PC-3 (cell line): ENCODE results near the gene CFAP45. TPM values are rescaled to one million over a fixed set of nuclear protein-coding genes. Genes with fewer than 3 reads are reported as not detected.

ENCODE experiments used
- ATAC-seq: fragments of 200-7000 bp; cut with Tn5 transposase; 2 replicates; pipeline ENCODE4 v1.9.1; 2020; ENCODE audit warnings: mild to moderate bottlenecking, moderate library complexity
- BruUV-seq: library from RNA; stranded (reverse); fragments of 400-500 nt; replicated peaks from 2 replicates; lab custom pipeline; 2021; lab: Mats Ljungman, UMichigan
- CTCF ChIA-PET: fragments of 300-600 bp; sonication (Branson Sonifier 250); formaldehyde crosslinking; loops from one replicate; lab custom pipeline; 2022; ENCODE audit warnings: antibody characterized with exemption; lab: Charles Lee
- POLR2A ChIA-PET: fragments of 300-600 bp; sonication (Branson Sonifier 250); formaldehyde crosslinking; loops from one replicate; lab custom pipeline; 2022; ENCODE audit warnings: antibody characterized with exemption; ENCODE audit not compliant: unreplicated experiment; lab: Charles Lee
- DNase-seq: peaks from one replicate; pipeline ENCODE4 v3.0.0-alpha.2; 2015
- H2AFZ ChIP-seq: fragments of 300-600 bp; sonication (generic); 2 replicates; pipeline ENCODE4 v1.6.0; 2016; ENCODE audit warnings: antibody characterized with exemption, low read length
- H3F3A ChIP-seq: fragments of 300-600 bp; sonication (generic); one replicate; pipeline ENCODE4 v1.6.0; 2017; ENCODE audit warnings: antibody characterized with exemption, low read length, control low read depth, mild to moderate bottlenecking; ENCODE audit not compliant: unreplicated experiment
- H3K27ac ChIP-seq: fragments of 300-600 bp; sonication (generic); 2 replicates; pipeline ENCODE4 v1.5.1; 2016; ENCODE audit warnings: mild to moderate bottlenecking, low read length
- H3K27me3 ChIP-seq: fragments of 300-600 bp; sonication (generic); 2 replicates; pipeline ENCODE4 v1.6.1; 2016; ENCODE audit warnings: low read length, mixed read lengths
- H3K36me3 ChIP-seq: fragments of 300-600 bp; sonication (generic); 2 replicates; pipeline ENCODE4 v1.6.1; 2016; ENCODE audit warnings: low read depth, mixed run types, low read length, mixed read lengths
- H3K4me1 ChIP-seq: fragments of 300-600 bp; sonication (generic); 2 replicates; pipeline ENCODE4 v1.5.1; 2016; ENCODE audit warnings: low read length; ENCODE audit not compliant: insufficient read depth
- H3K4me2 ChIP-seq: fragments of 300-600 bp; sonication (generic); 2 replicates; pipeline ENCODE4 v1.6.0; 2016; ENCODE audit warnings: low read length
- H3K4me3 ChIP-seq: fragments of 300-600 bp; sonication (generic); 2 replicates; pipeline ENCODE4 v1.5.1; 2016; ENCODE audit warnings: mild to moderate bottlenecking, low read length, mixed read lengths
- H3K79me2 ChIP-seq: fragments of 300-600 bp; sonication (generic); 2 replicates; pipeline ENCODE4 v1.6.1; 2017; ENCODE audit warnings: low read length, mixed read lengths
- H3K9ac ChIP-seq: fragments of 300-600 bp; sonication (generic); 2 replicates; pipeline ENCODE4 v1.6.0; 2016; ENCODE audit warnings: mild to moderate bottlenecking, low read length
- H3K9me2 ChIP-seq: fragments of 300-600 bp; sonication (generic); replicated peaks from 2 replicates; pipeline ENCODE4 v1.6.1; 2016; ENCODE audit warnings: mixed run types, low read length, mixed read lengths
- H3K9me3 ChIP-seq: fragments of 300-600 bp; sonication (generic); 2 replicates; pipeline ENCODE4 v1.6.1; 2016; ENCODE audit warnings: low read length, mixed read lengths
- H4K20me1 ChIP-seq: fragments of 300-600 bp; sonication (generic); 2 replicates; pipeline ENCODE4 v1.6.1; 2016; ENCODE audit warnings: low read length, mixed read lengths
- CTCF ChIP-seq: fragments of 300-600 bp; sonication (generic); conservative IDR thresholded peaks from 2 replicates; pipeline ENCODE4 v1.5.1; 2017; ENCODE audit warnings: antibody characterized with exemption, low read depth, mild to moderate bottlenecking, low read length
- EZH2 ChIP-seq: fragments of 300-600 bp; sonication (generic); IDR thresholded peaks from one replicate; pipeline ENCODE4 v1.6.1; 2017; ENCODE audit warnings: antibody characterized with exemption, mild to moderate bottlenecking, low read length; ENCODE audit not compliant: unreplicated experiment
- EZH2phosphoT487 ChIP-seq: fragments of 300-600 bp; sonication (generic); IDR thresholded peaks from 2 replicates; pipeline ENCODE4 v1.6.1; 2018; ENCODE audit warnings: mild to moderate bottlenecking, antibody characterized with exemption, low read length, borderline replicate concordance
- intact Hi-C: fragments of 100-400 bp; cut with micrococcal nuclease; formaldehyde crosslinking; loops from 2 replicates; pipeline ENCODE4 v1.9.0; 2023
- total RNA-seq: library from RNA; depleted of rRNA; stranded (reverse); fragments of >200 nt; gene quantifications from 2 replicates; pipeline ENCODE4 v1.2.3, GENCODE V29; 2014

CFAP45 gene
- total RNA-seq, 1 experiment from 2014 or later: 1.6 TPM

GRCh38 chr1:159929155-159930051 is 29.4 kb upstream of the CFAP45 start:
- Histone ChIP-seq H3K9ac (no peak overlapping the region), H3K4me1 (peaks cover 18% of the 10 kb centered on the region), H3K27ac (no peak overlapping the region), H3K9me2 (no peaks in the 10 kb centered on the region), H2AFZ (no peak overlapping the region), H3F3A (no peaks in the 10 kb centered on the region), H3K27me3 (no peaks in the 10 kb centered on the region), H3K4me2 (no peak overlapping the region), H3K9me3 (no peaks in the 10 kb centered on the region), H3K4me3 (no peak overlapping the region), H3K79me2 (peaks cover 16% of the 10 kb centered on the region), H4K20me1 (no peaks in the 10 kb centered on the region), H3K36me3 (no peaks in the 10 kb centered on the region; the same call in 1 of the 2 replicates)
- no peak for DNase-seq
- CTCF ChIA-PET: no interaction called here
- POLR2A ChIA-PET: no interaction called here
- intact Hi-C loops: no loop called here
- no peak for ATAC-seq
- no TSS peak for BruUV-seq
- TF ChIP-seq CTCF (no peak), EZH2 (no peak), EZH2phosphoT487 (no peak)

GRCh38 chr1:159928491-159929050 is 28.6 kb upstream of the CFAP45 start:
- TF ChIP-seq EZH2 (no peak), EZH2phosphoT487 (no peak)
- no TSS peak for BruUV-seq
- no peak for DNase-seq
- Histone ChIP-seq H3K4me1 (peaks cover 18% of the 10 kb centered on the region), H3K4me2 (no peak overlapping the region), H3K36me3 (peaks cover 7% of the 10 kb centered on the region), H3K9ac (no peak overlapping the region), H4K20me1 (peaks cover 8% of the 10 kb centered on the region), H2AFZ (no peak overlapping the region), H3K27ac (no peak overlapping the region), H3K79me2 (peaks cover 24% of the 10 kb centered on the region), H3K9me2 (no peaks in the 10 kb centered on the region), H3F3A (no peaks in the 10 kb centered on the region), H3K4me3 (no peak overlapping the region), H3K9me3 (no peaks in the 10 kb centered on the region), H3K27me3 (no peaks in the 10 kb centered on the region)
- ChIA-PET POLR2A (no interaction called here), CTCF (no interaction called here)
- intact Hi-C loops: no loop called here
- ATAC-seq: no peak

DNA sequence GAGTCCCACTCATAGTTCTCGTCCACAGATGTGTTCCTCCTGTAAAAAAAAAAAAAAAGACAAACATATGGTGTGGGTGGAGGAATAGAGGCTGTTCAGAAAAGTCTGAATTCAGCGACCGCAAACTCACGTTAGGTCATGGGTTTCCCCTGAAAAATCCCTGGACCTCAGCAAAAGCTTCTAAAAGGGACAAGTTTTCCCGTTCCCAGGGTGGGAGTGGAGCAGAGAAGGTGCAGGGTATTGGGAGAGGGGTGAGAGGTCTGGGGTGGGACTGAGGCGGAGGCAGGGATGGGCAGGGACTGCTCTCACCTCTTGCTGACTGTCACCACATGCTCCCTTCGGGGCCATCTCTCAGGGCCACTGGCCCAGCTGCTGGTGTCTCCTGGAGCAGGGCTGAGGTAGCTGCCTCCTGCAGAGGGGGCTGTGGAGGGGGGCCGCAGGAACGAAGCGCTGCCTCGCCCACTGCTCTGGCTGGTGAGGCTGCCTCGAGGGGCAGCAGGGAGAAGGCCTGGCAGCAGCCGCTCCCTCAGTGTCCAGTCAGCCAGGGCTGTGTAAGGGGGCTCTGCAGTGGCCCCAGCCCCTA is 28.0 kb upstream of the CFAP45 start:
- CTCF ChIA-PET: no interaction called here
- no peaks in the 10 kb centered on the region for H3K27me3 ChIP-seq
- no peaks in the 10 kb centered on the region for H3K9me3 ChIP-seq
- peaks cover 30% of the 10 kb centered on the region for H3K79me2 ChIP-seq
- H3K4me1 ChIP-seq: peaks cover 18% of the 10 kb centered on the region
- ATAC-seq (no peak), DNase-seq (no peak)
- no TSS peak for BruUV-seq
- H3K27ac ChIP-seq: no peak overlapping the region
- POLR2A ChIA-PET: no interaction called here
- H3K4me2 ChIP-seq: no peak overlapping the region
- no peak overlapping the region for H3K4me3 ChIP-seq
- intact Hi-C loops: no loop called here
- peaks cover 14% of the 10 kb centered on the region for H4K20me1 ChIP-seq
- no peaks in the 10 kb centered on the region for H3F3A ChIP-seq
- no peak for TF ChIP-seq EZH2phosphoT487
- no peak for TF ChIP-seq EZH2
- no peak overlapping the region for H2AFZ ChIP-seq
- no peak overlapping the region for H3K9ac ChIP-seq
- peaks cover 8% of the 10 kb centered on the region for H3K36me3 ChIP-seq
- no peaks in the 10 kb centered on the region for H3K9me2 ChIP-seq
